Stimulated activated CD8-positive, alpha-beta memory T cell treated with anti-CD3 and anti-CD28 coated beads, Interleukin-15, amount 100 ng/mL, for 1 hour (primary cell): ENCODE results near the gene PDGFD.

ENCODE experiments used
- DNase-seq: peaks from one replicate; pipeline ENCODE4 v3.0.0-alpha.2; 2020; ENCODE audit warnings: low read depth

PDGFD gene

DNA sequence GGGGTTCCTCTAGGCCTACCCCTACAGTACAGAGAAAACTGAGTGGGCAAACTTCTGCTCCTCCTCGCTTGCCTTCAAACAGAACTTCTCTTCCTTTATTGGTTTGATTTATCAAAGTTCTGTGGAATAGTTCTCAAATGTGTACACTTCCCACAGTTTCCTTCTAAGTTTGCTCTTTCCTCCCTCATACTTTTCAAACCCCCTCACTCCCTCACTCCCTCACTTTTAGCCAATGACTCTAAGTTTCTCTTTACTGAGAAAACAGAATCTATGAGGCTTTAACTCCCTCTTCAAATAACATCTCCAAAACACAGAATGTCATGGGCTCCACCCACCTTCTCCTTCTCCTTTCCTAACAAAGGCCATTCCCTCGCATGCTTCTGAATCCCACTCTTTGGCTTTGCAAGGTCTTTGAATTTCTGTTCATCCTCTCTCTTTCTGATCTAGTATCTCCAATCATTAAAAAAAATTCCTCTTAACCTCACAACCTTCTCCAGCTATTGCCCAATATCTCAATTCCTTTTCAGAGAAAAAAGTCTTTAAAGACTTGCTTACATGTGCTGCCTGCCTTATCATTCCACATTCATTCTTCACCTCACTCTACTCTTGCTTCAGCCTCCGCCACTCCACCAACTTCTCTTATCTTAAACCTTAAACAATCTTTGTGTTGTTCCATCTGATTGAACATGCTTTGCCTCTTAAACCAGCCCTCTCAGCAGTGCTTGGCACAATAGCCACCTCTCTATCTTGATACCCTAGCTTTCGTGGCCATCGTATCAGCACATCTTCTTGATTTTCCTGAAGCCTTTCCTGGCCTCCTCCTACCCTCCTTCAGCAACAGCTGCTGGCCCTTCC lies 70.3 kb downstream of the PDGFD start:
- DNase-seq = no peak

DNA sequence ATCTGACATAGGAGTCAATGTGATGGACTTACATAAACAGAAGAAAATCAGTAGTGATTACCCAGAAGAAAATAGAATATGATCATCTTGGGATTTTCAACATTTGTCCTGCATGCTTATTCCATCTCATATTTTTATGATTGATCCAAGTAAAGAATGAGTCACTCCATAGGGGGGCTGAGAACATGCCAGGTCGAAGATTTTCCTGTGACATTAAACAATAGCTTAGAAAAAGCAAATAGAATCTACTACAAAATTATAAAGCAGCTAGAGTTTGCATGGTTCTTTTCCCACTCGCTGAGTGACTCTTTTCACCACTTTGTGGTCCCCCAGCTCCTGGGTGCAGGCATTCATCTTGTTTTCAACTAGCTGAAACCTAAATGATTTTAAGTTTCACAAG lies 71.2 kb downstream of the PDGFD start:
- no peak for DNase-seq

DNA sequence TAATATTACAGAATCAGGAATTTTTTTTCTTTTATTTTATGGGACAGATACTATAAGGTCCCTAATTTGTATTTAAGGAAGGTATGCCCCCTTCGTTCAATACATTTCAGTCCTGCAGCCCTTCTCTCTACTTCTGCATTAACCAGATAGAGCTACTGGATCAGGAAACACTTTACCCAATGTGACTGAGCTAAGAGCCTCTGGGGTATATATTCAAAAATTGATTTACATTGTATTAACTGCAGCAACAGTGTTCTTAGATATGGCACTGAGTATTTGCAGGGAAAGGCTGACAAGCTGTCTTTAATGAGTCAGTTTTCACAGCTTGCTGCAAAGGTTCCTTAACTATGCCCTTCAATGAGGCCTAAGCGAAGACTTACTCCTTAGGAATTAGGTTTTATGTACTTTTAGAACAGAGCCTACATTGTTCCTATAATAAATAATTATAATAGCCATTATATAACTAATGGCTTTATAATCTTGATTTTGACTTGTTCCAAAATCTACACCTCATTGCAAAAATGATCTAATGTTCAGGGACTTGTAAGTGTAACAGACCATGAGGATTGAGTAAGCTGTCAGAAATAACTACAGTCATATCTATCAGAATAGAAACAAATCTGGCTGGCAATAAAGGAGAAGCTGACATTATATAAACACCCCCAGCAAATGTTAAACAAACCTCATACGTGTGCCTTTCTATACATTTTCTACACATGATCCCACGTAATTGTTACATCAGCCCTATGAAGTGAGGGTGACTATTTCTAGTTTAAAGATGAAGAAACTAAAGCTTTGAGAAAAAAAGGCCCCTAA lies 72.5 kb downstream of the PDGFD start:
- no peak for DNase-seq

- no peak for DNase-seq
Measured at GRCh38 chr11:104090767-104091166, 73.2 kb downstream of the PDGFD start.

- no peak for DNase-seq
Measured at GRCh38 chr11:104089481-104089880, 74.5 kb downstream of the PDGFD start.

- DNase-seq = no peak
Measured at GRCh38 chr11:104086621-104087020, 77.3 kb downstream of the PDGFD start.

- DNase-seq = no peak
Measured at GRCh38 chr11:104078995-104079394, 85.0 kb downstream of the PDGFD start.

DNA sequence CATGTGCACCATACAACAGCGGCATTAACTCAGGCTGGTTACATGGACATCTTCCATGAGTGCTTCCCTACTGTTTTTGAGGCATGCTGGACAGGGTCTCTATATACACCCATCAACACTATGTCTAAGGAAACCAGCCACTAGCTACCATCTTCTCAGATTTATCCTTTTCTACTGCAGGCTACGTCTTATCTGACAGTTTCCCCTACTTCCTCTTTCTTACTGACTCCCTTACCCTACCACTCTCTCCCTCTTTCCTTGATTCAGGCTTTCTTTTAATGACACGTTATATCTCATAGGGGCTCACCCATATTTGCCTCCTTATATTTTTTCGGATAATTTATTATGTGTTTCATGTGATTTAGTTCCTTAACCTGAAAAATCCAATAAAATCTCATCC lies 85.7 kb downstream of the PDGFD start:
- no peak for DNase-seq

- DNase-seq = no peak
Measured at GRCh38 chr11:104076455-104076854, 87.5 kb downstream of the PDGFD start.

- DNase-seq = no peak
Measured at GRCh38 chr11:104075706-104076105, 88.2 kb downstream of the PDGFD start.

DNA sequence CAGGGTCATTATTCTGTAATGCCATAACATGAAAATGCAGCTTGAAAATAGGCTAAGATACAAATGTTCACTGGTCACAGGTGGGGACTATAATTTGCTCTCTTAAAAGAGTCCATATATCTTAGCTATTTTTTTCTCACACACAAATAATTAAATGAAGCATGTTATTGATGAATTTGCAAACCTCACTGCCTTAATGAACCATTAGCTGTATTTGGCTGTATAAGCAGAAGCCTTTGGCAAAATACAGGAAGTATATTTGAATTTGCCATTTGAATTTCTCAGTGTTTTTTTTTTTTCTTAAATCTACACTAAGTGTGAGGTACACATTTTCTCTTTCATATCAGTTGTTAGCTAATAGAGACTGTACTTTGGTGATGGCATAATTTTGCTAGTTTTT lies 88.9 kb downstream of the PDGFD start:
- no peak for DNase-seq

GRCh38 chr11:104073950-104074705 lies 89.8 kb downstream of the PDGFD start:
- no peak for DNase-seq

- DNase-seq = no peak
Measured at GRCh38 chr11:104067534-104067933, 96.4 kb downstream of the PDGFD start.

DNA sequence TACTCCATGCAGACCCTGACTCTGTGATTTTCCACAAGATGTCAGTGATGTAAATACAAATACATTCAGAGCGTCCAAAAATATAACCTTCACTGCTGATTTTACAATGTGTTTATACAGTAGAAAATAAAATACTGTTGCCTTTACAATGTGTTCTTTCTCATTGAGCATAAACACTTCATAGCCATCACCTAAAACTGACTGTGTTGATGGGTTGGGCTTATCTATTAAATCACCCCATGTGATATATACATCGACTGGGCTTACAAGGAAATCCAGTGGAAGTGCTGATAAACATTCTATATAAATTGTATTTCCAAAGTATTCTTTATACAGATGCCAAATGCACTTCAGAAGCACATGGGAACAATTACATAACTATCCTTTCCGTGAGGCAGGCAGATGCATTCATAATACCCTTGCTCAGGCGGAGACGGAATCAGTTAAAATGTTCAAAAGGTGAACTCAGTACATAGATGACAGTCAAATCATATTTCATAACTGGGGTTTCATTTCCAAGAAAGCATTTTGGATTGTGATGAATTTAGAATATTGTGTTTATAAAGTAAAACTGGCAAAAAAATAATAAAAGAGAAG lies 99.8 kb downstream of the PDGFD start:
- DNase-seq = no peak

DNA sequence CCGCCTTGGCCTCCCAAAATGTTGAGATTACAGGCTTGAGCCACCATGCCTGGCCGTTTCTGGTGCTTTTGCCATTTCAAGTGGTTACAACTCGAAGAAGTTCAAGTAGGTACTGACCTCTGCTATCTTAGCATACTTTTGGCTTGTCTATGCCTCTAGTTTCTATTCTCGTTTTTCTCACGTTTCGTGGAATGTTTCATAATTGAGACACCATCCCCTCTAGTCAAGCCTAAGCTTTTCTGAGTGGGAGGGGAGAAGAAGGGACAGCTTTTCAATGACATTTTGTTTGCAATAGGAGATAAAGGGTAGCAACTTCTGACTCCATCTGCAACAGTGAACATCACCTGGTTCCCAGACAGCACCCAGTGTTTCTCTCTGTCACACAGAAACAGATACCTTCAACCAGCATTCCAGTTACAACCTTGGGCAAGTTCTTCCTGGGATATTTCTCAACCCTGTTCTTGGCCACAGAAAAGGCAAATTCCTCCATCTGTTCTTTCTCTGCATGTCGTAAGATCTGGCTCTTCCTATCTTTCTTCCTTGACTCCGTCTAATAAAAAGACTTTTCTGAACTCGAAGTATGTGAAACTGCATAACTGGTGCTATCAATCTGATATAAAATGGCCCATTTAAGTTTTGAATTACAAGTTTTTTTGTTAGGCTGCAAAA lies 102.0 kb downstream of the PDGFD start:
- no peak for DNase-seq

DNA sequence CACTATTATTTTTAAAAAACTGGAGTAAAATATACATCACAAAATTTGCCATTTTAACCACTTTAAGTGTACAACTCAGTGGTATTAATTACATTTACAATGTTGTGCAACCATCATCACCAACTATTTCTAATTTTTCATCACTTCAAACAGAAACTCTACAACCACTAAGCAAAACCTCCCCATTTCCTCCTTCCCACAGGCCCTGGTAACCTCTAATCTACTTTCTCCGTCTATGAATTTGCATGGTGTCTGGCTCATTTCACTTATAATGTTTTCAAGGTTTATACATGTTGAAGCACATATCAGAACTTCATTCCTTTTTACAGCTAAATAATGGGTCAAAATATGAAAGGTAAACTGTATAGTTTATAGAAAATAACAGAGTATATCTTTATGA lies 103.1 kb downstream of the PDGFD start:
- no peak for DNase-seq

- DNase-seq = no peak
Measured at GRCh38 chr11:104060004-104060794, 103.7 kb downstream of the PDGFD start.

DNA sequence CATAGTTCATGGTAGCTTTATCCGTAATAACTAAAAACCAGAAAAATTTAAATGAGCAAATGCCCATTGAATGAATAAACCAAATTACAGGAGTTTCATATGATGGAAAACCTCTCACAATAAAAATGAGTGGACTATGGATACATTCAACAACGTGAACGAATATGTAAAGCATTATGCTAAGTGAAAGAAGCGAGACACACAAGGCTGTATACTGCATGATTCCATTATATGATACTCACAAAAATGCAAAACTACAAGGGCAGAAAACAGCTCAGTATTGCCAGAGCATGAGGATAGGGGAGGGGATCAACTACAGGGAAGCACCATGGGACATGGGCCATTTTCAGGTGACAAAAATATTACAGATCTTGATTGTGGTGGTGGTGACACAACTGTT lies 105.3 kb downstream of the PDGFD start:
- no peak for DNase-seq

- DNase-seq = no peak
Measured at GRCh38 chr11:104057908-104058307, 106.0 kb downstream of the PDGFD start.

GRCh38 chr11:104055596-104055995 lies 108.4 kb downstream of the PDGFD start:
- no peak for DNase-seq
